OCI-LY1 (cell line): Measurements from ENCODE around the gene PRKAR2A.

Experiments
- CTCF ChIP-seq: fragments of 200-600 bp; sonication (generic), shearing (Covaris generic); IDR thresholded peaks from 2 replicates; pipeline ENCODE4 v1.5.1; 2017; ENCODE audit warnings: mild to moderate bottlenecking, antibody characterized with exemption, low read length, moderate library complexity, mixed read lengths
- EZH2 ChIP-seq: fragments of 200-600 bp; sonication (generic), shearing (Covaris generic); IDR thresholded peaks from 2 replicates; pipeline ENCODE4 v1.8.0; 2017; ENCODE audit warnings: borderline replicate concordance, mixed run types, mild to moderate bottlenecking, antibody characterized with exemption, low read length, moderate library complexity, mixed read lengths

GRCh38 chr3:48702320-48702920, 145.3 kb downstream of the PRKAR2A start:
- TF ChIP-seq CTCF (no peak), EZH2 (no peak)
